SK-N-SH (cell line): ENCODE data around the gene C9. TPM values are rescaled to one million over a fixed set of nuclear protein-coding genes. Genes with fewer than 3 reads are reported as not detected.

ENCODE experiments used
- CTCF ChIA-PET: fragments of 300-600, 350-600 bp; formaldehyde crosslinking; extraction: SDS; loops from one replicate; lab custom pipeline; 2021; lab: Yijun Ruan, JAX
- POLR2A ChIA-PET: fragments of 350-600 bp; sonication (Branson Sonifier 250); formaldehyde crosslinking; extraction: SDS; loops from one replicate; lab custom pipeline; 2020; ENCODE audit warnings: antibody characterized with exemption, inconsistent platforms; lab: Yijun Ruan, JAX
- DNase-seq: peaks from one replicate; pipeline ENCODE4 v3.0.0; 2012
- H2AFZ ChIP-seq: fragments of 200-600 bp; sonication (generic); 2 replicates; pipeline ENCODE4 v1.8.1; 2016; ENCODE audit warnings: antibody characterized with exemption, mild to moderate bottlenecking, low read depth
- H3F3A ChIP-seq: fragments of 200-600 bp; sonication (generic); replicated peaks from 2 replicates; pipeline ENCODE3; 2016; ENCODE audit warnings: antibody characterized with exemption, mild to moderate bottlenecking; ENCODE audit not compliant: insufficient read depth
- H3K27ac ChIP-seq, 2 experiments: fragments of 200-500 bp in 1 of 2; fragments of 200-600 bp in 1 of 2; sonication (Bioruptor generic) in 1 of 2; sonication (generic), shearing (Covaris generic) in 1 of 2; 2 replicates each; pipeline versions ENCODE4 v1.5.1 to v1.6.1; 2014 to 2016; ENCODE audit warnings: low read depth in 2 of 2, inconsistent platforms in 1 of 2, low read length in 1 of 2, mild to moderate bottlenecking in 1 of 2, mixed read lengths in 1 of 2
- H3K27me3 ChIP-seq: fragments of 200-600 bp; sonication (generic), shearing (Covaris generic); 2 replicates; pipeline ENCODE4 v1.6.1; 2016; ENCODE audit warnings: mixed run types; ENCODE audit not compliant: insufficient read depth
- H3K36me3 ChIP-seq, 2 experiments: fragments of 200-500 bp in 1 of 2; fragments of 200-600 bp in 1 of 2; sonication (Bioruptor generic) in 1 of 2; sonication (generic) in 1 of 2; replicated peaks in 1 of 2; 2 replicates each; pipeline versions ENCODE3 to v1.5.1; 2014 to 2016; ENCODE audit warnings: low read length in 1 of 2, mild to moderate bottlenecking in 1 of 2; ENCODE audit not compliant: insufficient read depth in 2 of 2, control insufficient read depth in 1 of 2
- H3K4me1 ChIP-seq, 2 experiments: fragments of 200-500 bp in 1 of 2; fragments of 200-600 bp in 1 of 2; sonication (Bioruptor generic) in 1 of 2; sonication (generic), shearing (Covaris generic) in 1 of 2; 2 replicates each; pipeline versions ENCODE4 v1.5.1 to v1.6.1; 2014 to 2016; ENCODE audit warnings: low read depth in 1 of 2, low read length in 1 of 2, mixed run types in 1 of 2; ENCODE audit not compliant: insufficient read depth in 2 of 2, control insufficient read depth in 1 of 2
- H3K4me2 ChIP-seq: fragments of 200-600 bp; sonication (generic), shearing (Covaris generic); 2 replicates; pipeline ENCODE4 v1.6.1; 2017; ENCODE audit warnings: mixed run types
- H3K4me3 ChIP-seq, 2 experiments: fragments of 200-500 bp in 1 of 2; fragments of 200-600 bp in 1 of 2; sonication (Bioruptor generic) in 1 of 2; sonication (generic), shearing (Covaris generic) in 1 of 2; 2 replicates each; pipeline versions ENCODE4 v1.5.1 to v1.8.1; 2014 to 2016; ENCODE audit warnings: low read depth in 2 of 2, inconsistent platforms in 1 of 2, low read length in 1 of 2, mild to moderate bottlenecking in 1 of 2, mixed read lengths in 1 of 2, moderate library complexity in 1 of 2
- H3K79me2 ChIP-seq: fragments of 200-600 bp; sonication (generic); 2 replicates; pipeline ENCODE4 v1.8.1; 2017; ENCODE audit warnings: mild to moderate bottlenecking; ENCODE audit not compliant: insufficient read depth
- H3K9ac ChIP-seq: fragments of 200-600 bp; sonication (generic); 2 replicates; pipeline ENCODE4 v1.6.1; 2017; ENCODE audit warnings: mixed run types
- H3K9me2 ChIP-seq: fragments of 200-600 bp; sonication (generic); 2 replicates; pipeline ENCODE4 v1.6.1; 2017; ENCODE audit warnings: mixed run types
- H3K9me3 ChIP-seq: fragments of 200-600 bp; sonication (generic); 2 replicates; pipeline ENCODE4 v1.6.1; 2017; ENCODE audit warnings: mixed run types, mild to moderate bottlenecking, moderate library complexity
- H4K20me1 ChIP-seq: fragments of 200-600 bp; sonication (generic); 2 replicates; pipeline ENCODE4 v1.6.1; 2017; ENCODE audit warnings: mild to moderate bottlenecking, mixed run types; ENCODE audit not compliant: insufficient read depth
- CHD2 ChIP-seq: fragments of 150-350 bp; IDR thresholded peaks from 2 replicates; pipeline ENCODE4 v1.6.1; 2018; ENCODE audit warnings: low read length; ENCODE audit not compliant: partially characterized antibody
- EZH2phosphoT487 ChIP-seq: fragments of 200-600 bp; sonication (generic); IDR thresholded peaks from 2 replicates; pipeline ENCODE4 v1.6.1; 2017; ENCODE audit warnings: low read depth, mixed run types, mild to moderate bottlenecking, antibody characterized with exemption, moderate library complexity, borderline replicate concordance
- FOSL2 ChIP-seq: IDR thresholded peaks from 2 replicates; pipeline ENCODE4 v1.4.0; 2012; ENCODE audit warnings: low read depth, mild to moderate bottlenecking, moderate library complexity, borderline replicate concordance
- FOXM1 ChIP-seq: IDR thresholded peaks from 2 replicates; pipeline ENCODE4 v1.4.0; 2012; ENCODE audit warnings: low read depth, mild to moderate bottlenecking
- JUND ChIP-seq: IDR thresholded peaks from 2 replicates; pipeline ENCODE4 v1.4.0; 2012
- MEF2A ChIP-seq: IDR thresholded peaks from 2 replicates; pipeline ENCODE4 v1.4.0; 2012; ENCODE audit warnings: low read depth, borderline replicate concordance
- MXI1 ChIP-seq: IDR thresholded peaks from 2 replicates; pipeline ENCODE4 v1.6.1; 2012; ENCODE audit warnings: mild to moderate bottlenecking, low read depth, low read length, improper control_type of control experiment
- NRF1 ChIP-seq: IDR thresholded peaks from 2 replicates; pipeline ENCODE4 v1.6.1; 2012; ENCODE audit warnings: low read depth, mild to moderate bottlenecking, low read length
- RAD21 ChIP-seq: IDR thresholded peaks from 2 replicates; pipeline ENCODE4 v1.6.1; 2012; ENCODE audit warnings: mild to moderate bottlenecking, low read length
- SIN3A ChIP-seq: IDR thresholded peaks from 2 replicates; pipeline ENCODE4 v1.6.1; 2012; ENCODE audit warnings: low read depth, mild to moderate bottlenecking, low read length, moderate library complexity, borderline replicate concordance
- SMC3 ChIP-seq: IDR thresholded peaks from 2 replicates; pipeline ENCODE4 v1.6.1; 2012; ENCODE audit warnings: low read depth, low read length, improper control_type of control experiment
- TAF1 ChIP-seq: IDR thresholded peaks from 2 replicates; pipeline ENCODE4 v1.6.1; 2012; ENCODE audit warnings: low read depth, mild to moderate bottlenecking, low read length, moderate library complexity, borderline replicate concordance
- TCF12 ChIP-seq: IDR thresholded peaks from 2 replicates; pipeline ENCODE4 v1.4.0; 2012
- YY1 ChIP-seq: IDR thresholded peaks from 2 replicates; pipeline ENCODE4 v1.4.0; 2012; ENCODE audit warnings: low read depth, mild to moderate bottlenecking
- WGBS: methylation state at CpG from one replicate; pipeline ENCODE4 v1.1.6; 2017; ENCODE audit warnings: low lambda C conversion rate; 5-methylcytosine and 5-hydroxymethylcytosine counted together
- polyA plus RNA-seq, 3 experiments: library from polyadenylated mRNA; depleted of rRNA; stranded (reverse); fragments of >200 nt; gene quantifications; 2 replicates each; pipeline ENCODE4 v1.2.3, GENCODE V29; 2012
- TF ChIP-seq, protein P1 (sequence below): IDR thresholded peaks from 2 replicates; pipeline ENCODE4 v1.6.1; 2012; ENCODE audit warnings: mild to moderate bottlenecking, low read depth, low read length, moderate library complexity
- TF ChIP-seq, protein P2 (sequence below): fragments of 150-350 bp; IDR thresholded peaks from 2 replicates; pipeline ENCODE4 v1.6.1; 2017; ENCODE audit warnings: antibody characterized with exemption, low read length, low read depth, borderline replicate concordance

Gene C9
- polyA plus RNA-seq, 1 of the 3 experiments (the other 2 are of a cell fraction) = not detected

GRCh38 chr5:39253196-39253595, 111.1 kb downstream of the C9 start:
- Histone ChIP-seq H3K36me3 (no peaks in the 10 kb centered on the region), H3K27ac (no peak overlapping the region)
- TF ChIP-seq FOXM1 (no peak), SMC3 (no peak), NRF1 (no peak), MXI1 (no peak), SIN3A (no peak), MEF2A (no peak), TAF1 (no peak), JUND (no peak)
- TF ChIP-seq, protein P1, sequence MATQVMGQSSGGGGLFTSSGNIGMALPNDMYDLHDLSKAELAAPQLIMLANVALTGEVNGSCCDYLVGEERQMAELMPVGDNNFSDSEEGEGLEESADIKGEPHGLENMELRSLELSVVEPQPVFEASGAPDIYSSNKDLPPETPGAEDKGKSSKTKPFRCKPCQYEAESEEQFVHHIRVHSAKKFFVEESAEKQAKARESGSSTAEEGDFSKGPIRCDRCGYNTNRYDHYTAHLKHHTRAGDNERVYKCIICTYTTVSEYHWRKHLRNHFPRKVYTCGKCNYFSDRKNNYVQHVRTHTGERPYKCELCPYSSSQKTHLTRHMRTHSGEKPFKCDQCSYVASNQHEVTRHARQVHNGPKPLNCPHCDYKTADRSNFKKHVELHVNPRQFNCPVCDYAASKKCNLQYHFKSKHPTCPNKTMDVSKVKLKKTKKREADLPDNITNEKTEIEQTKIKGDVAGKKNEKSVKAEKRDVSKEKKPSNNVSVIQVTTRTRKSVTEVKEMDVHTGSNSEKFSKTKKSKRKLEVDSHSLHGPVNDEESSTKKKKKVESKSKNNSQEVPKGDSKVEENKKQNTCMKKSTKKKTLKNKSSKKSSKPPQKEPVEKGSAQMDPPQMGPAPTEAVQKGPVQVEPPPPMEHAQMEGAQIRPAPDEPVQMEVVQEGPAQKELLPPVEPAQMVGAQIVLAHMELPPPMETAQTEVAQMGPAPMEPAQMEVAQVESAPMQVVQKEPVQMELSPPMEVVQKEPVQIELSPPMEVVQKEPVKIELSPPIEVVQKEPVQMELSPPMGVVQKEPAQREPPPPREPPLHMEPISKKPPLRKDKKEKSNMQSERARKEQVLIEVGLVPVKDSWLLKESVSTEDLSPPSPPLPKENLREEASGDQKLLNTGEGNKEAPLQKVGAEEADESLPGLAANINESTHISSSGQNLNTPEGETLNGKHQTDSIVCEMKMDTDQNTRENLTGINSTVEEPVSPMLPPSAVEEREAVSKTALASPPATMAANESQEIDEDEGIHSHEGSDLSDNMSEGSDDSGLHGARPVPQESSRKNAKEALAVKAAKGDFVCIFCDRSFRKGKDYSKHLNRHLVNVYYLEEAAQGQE = no peak
- TF ChIP-seq, protein P2, sequence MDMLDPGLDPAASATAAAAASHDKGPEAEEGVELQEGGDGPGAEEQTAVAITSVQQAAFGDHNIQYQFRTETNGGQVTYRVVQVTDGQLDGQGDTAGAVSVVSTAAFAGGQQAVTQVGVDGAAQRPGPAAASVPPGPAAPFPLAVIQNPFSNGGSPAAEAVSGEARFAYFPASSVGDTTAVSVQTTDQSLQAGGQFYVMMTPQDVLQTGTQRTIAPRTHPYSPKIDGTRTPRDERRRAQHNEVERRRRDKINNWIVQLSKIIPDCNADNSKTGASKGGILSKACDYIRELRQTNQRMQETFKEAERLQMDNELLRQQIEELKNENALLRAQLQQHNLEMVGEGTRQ = no peak
- TF ChIP-seq, all 33 proteins: peak for 0
- Histone ChIP-seq H3K79me2 (no peaks in the 10 kb centered on the region), H3K4me1 (no peaks in the 10 kb centered on the region), H3K4me3 (no peak overlapping the region), H3K4me2 (no peak overlapping the region), H3F3A (no peaks in the 10 kb centered on the region), H4K20me1 (no peaks in the 10 kb centered on the region), H3K27me3 (peaks cover 19% of the 10 kb centered on the region; the same call in 1 of the 2 replicates), H2AFZ (no peak overlapping the region), H3K9me3 (no peaks in the 10 kb centered on the region), H3K9me2 (no peaks in the 10 kb centered on the region), H3K9ac (no peak overlapping the region)
- ChIA-PET POLR2A (no interaction called here), CTCF (no interaction called here)
- DNase-seq = no peak

- no peak overlapping the region for H3K9ac ChIP-seq
- H3K27me3 ChIP-seq = peaks cover 17% of the 10 kb centered on the region; the same call in 1 of the 2 replicates
- TF ChIP-seq EZH2phosphoT487 = no peak
- no peak for TF ChIP-seq YY1
- no peak for TF ChIP-seq FOSL2
- no peak for TF ChIP-seq CHD2
- no peak for TF ChIP-seq RAD21
- TF ChIP-seq TCF12 = no peak
- no peak for TF ChIP-seq JUND
- WGBS = 17% methylated on average over 1 of the region's 1 CpG
- no peaks in the 10 kb centered on the region for H3K9me3 ChIP-seq
- H3K79me2 ChIP-seq = no peaks in the 10 kb centered on the region
- no peaks in the 10 kb centered on the region for H3F3A ChIP-seq
- no peaks in the 10 kb centered on the region for H3K9me2 ChIP-seq
- H3K36me3 ChIP-seq = no peaks in the 10 kb centered on the region
- ChIA-PET CTCF (interaction anchor here (1.2 to 2.6 kb wide), 2 partner anchors 32 kb away, joined by 3 to 10 read pairs; no protein-coding TSS in a partner anchor), POLR2A (no interaction called here)
- no peaks in the 10 kb centered on the region for H3K4me1 ChIP-seq
- no peaks in the 10 kb centered on the region for H4K20me1 ChIP-seq
- H2AFZ ChIP-seq = no peak overlapping the region
- no peak for DNase-seq
- no peak overlapping the region for H3K4me3 ChIP-seq
- H3K27ac ChIP-seq = no peak overlapping the region
- H3K4me2 ChIP-seq = no peak overlapping the region
Measured at GRCh38 chr5:39249564-39250274, 114.6 kb downstream of the C9 start.
